HepG2 (cell line): ENCODE results near the gene BMP8A. TPM values are rescaled to one million over a fixed set of nuclear protein-coding genes. Genes with fewer than 3 reads are reported as not detected.
"Not testable (repeated sequence)": the region's sequence is repeated elsewhere in the genome, so short reads cannot be mapped to it uniquely, and the experiment has no call there.

Experiments used
- ATAC-seq: fragments of 200-7000 bp; cut with Tn5 transposase; 3 replicates; pipeline ENCODE4 v1.9.1; 2020; ENCODE audit warnings: mild to moderate bottlenecking, moderate library complexity
- BruUV-seq: library from RNA; stranded (reverse); fragments of 400-500 nt; replicated peaks from 2 replicates; lab custom pipeline; 2021; lab: Mats Ljungman, UMichigan
- CTCF ChIA-PET: fragments of 300-600 bp; formaldehyde crosslinking; extraction: SDS; loops from one replicate; lab custom pipeline; 2021; ENCODE audit warnings: low total read pairs, inconsistent platforms, low intra/inter-chr PET ratio; lab: Yijun Ruan, JAX
- POLR2A ChIA-PET: fragments of 350-600 bp; sonication (Branson Sonifier 250); formaldehyde crosslinking; loops from one replicate; lab custom pipeline; 2020; ENCODE audit warnings: antibody characterized with exemption, inconsistent platforms; lab: Yijun Ruan, JAX
- DNase-seq: peaks from one replicate; pipeline ENCODE4 v3.0.0-alpha.2; 2015; ENCODE audit warnings: low spot score
- FAIRE-seq: peaks from 3 replicates; lab custom pipeline; 2011; peaks lifted over from hg19 to GRCh38; lab: Jason Lieb, UNC
- H2AFZ ChIP-seq: one replicate; pipeline ENCODE4 v1.6.1; 2011; ENCODE audit warnings: low read length, inconsistent platforms
- H3K27ac ChIP-seq: fragments of 300-600 bp; 3 replicates; pipeline ENCODE4 v1.8.0; 2011; ENCODE audit warnings: mixed run types, mild to moderate bottlenecking, mixed read lengths, low read length, inconsistent platforms; ENCODE audit not compliant: insufficient read depth; ENCODE audit errors: extremely low read length
- H3K27me3 ChIP-seq, 2 experiments: fragments of 200-600 bp in 1 of 2; 2 replicates in 1 of 2; 3 replicates in 1 of 2; pipeline versions ENCODE4 v1.6.0 to v1.8.0; 2011; ENCODE audit warnings: low read length in 2 of 2, mild to moderate bottlenecking in 2 of 2, moderate library complexity in 2 of 2, inconsistent platforms in 1 of 2; ENCODE audit not compliant: insufficient read depth in 2 of 2, control insufficient read depth in 1 of 2
- H3K36me3 ChIP-seq, 2 experiments: fragments of 200-600 bp in 1 of 2; replicated peaks in 1 of 2; 2 replicates in 1 of 2; 3 replicates in 1 of 2; pipeline versions ENCODE4 v1.5.1 to v1.8.0; 2011; ENCODE audit warnings: low read length in 2 of 2, inconsistent platforms in 1 of 2; ENCODE audit not compliant: insufficient read depth in 2 of 2, control insufficient read depth in 1 of 2
- H3K4me1 ChIP-seq: 2 replicates; pipeline ENCODE4 v1.5.1; 2012; ENCODE audit warnings: low read length, inconsistent platforms; ENCODE audit not compliant: insufficient read depth
- H3K4me2 ChIP-seq: 2 replicates; pipeline ENCODE4 v1.6.0; 2011; ENCODE audit warnings: low read depth, low read length, inconsistent platforms
- H3K4me3 ChIP-seq, 3 experiments: fragments of 200-600 bp in 1 of 3; sonication (generic), shearing (Covaris generic) in 1 of 3; replicated peaks in 1 of 3; 2 replicates each; pipeline ENCODE4 v1.5.1; 2011 to 2016; ENCODE audit warnings: low read length in 3 of 3, inconsistent platforms in 2 of 3, low read depth in 2 of 3, mild to moderate bottlenecking in 2 of 3, control low read depth in 1 of 3, mixed read lengths in 1 of 3; ENCODE audit not compliant: insufficient read depth in 1 of 3
- H3K79me2 ChIP-seq: one replicate; pipeline ENCODE4 v1.6.1; 2011; ENCODE audit warnings: low read length, inconsistent platforms; ENCODE audit not compliant: insufficient read depth
- H3K9ac ChIP-seq: 2 replicates; pipeline ENCODE4 v1.6.0; 2011; ENCODE audit warnings: mild to moderate bottlenecking, low read depth, low read length, inconsistent platforms; ENCODE audit not compliant: insufficient read depth
- H3K9me3 ChIP-seq: 2 replicates; pipeline ENCODE4 v1.5.1; 2012; ENCODE audit warnings: mild to moderate bottlenecking, low read length
- H4K20me1 ChIP-seq: 2 replicates; pipeline ENCODE4 v1.6.0; 2011; ENCODE audit warnings: inconsistent platforms, mild to moderate bottlenecking, low read length, moderate library complexity; ENCODE audit not compliant: insufficient read depth
- SOX13 ChIP-seq, 3 experiments: fragments of 450-650 bp in 1 of 3; sonication (generic) in 1 of 3; formaldehyde crosslinking in 1 of 3; IDR thresholded peaks in 2 of 3; conservative IDR thresholded peaks in 1 of 3; 2 replicates each; pipeline versions ENCODE4 v1.5.0 to v1.6.1; 2016 to 2020; ENCODE audit warnings: antibody characterized with exemption in 1 of 3, mild to moderate bottlenecking in 1 of 3, missing compliant biosample characterization in 1 of 3, missing genetic modification reagents in 1 of 3, moderate library complexity in 1 of 3
- USF2 ChIP-seq, 2 experiments: sonication (generic) in 1 of 2; formaldehyde crosslinking in 1 of 2; IDR thresholded peaks; 2 replicates each; pipeline versions ENCODE4 v1.5.1 to v1.6.1; 2011 to 2020; ENCODE audit warnings: borderline replicate concordance in 1 of 2, low read depth in 1 of 2, low read length in 1 of 2, mild to moderate bottlenecking in 1 of 2, missing genetic modification reagents in 1 of 2, moderate library complexity in 1 of 2
- ZNF484 ChIP-seq: sonication (generic); formaldehyde crosslinking; IDR thresholded peaks from 2 replicates; pipeline ENCODE4 v1.5.1; 2020; ENCODE audit warnings: mild to moderate bottlenecking, low read depth, missing genetic modification reagents, borderline replicate concordance
- WGBS: methylation state at CpG from one replicate; pipeline ENCODE4 v1.1.6; 2017; ENCODE audit warnings: low lambda C conversion rate; 5-methylcytosine and 5-hydroxymethylcytosine counted together
- in situ Hi-C: cut with HindIII; loops from 2 replicates; pipeline ENCODE4 v1.10.0; 2017; ENCODE audit warnings: low pct_unique_long_range_greater_than_20kb; ENCODE audit not compliant: extremely low pct_ligation_motif_present
- intact Hi-C: fragments of 100-400 bp; cut with micrococcal nuclease; formaldehyde crosslinking; loops from one replicate; pipeline ENCODE4 v1.10.0; 2022; ENCODE audit not compliant: unreplicated experiment
- polyA plus RNA-seq, 8 experiments: library from polyadenylated mRNA; depleted of rRNA in 3 of 8; stranded (reverse) in 7 of 8; unstranded in 1 of 8; fragments of >200 nt; fragmentation: Illumina TruSeq in 4 of 8; extraction: Trizol in 4 of 8; gene quantifications; 2 replicates each; pipeline versions ENCODE4 v1.2.1 to v1.2.3, GENCODE V29; 2011 to 2016; ENCODE audit warnings: low read depth in 4 of 8, missing spikeins in 1 of 8, mixed read lengths in 1 of 8; ENCODE audit not compliant: insufficient read depth in 1 of 8
- total RNA-seq, 5 experiments: library from RNA; depleted of rRNA; stranded (reverse); fragments of >200 nt; fragmentation: Illumina TruSeq; extraction: Trizol; gene quantifications; 2 replicates each; pipeline ENCODE4 v1.2.3, GENCODE V29; 2016; ENCODE audit warnings: low read depth in 1 of 5

The BMP8A gene
- total and polyA plus RNA-seq, 2 of the 13 experiments (the other 11 are each of a cell fraction or from before 2014, with no cell fraction given) = 0.05 TPM; not detected in 1

GRCh38 chr1:39490596-39491145 is 765 bp upstream of the BMP8A start (continued):
- no peak for TF ChIP-seq USF2 (IDR thresholded peaks at IDR 0.05; ENCODE audit: low read depth, low read length)
- no peak for TF ChIP-seq USF2 (CRISPR knock-in tag; IDR thresholded peaks at IDR 0.05; ENCODE audit: borderline replicate concordance)
- TF ChIP-seq SOX13 (IDR thresholded peaks at IDR 0.05) = no peak
- TF ChIP-seq SOX13 (CRISPR knock-in tag; conservative IDR thresholded peaks at IDR 0.05 in 1 of 2, IDR thresholded peaks at IDR 0.05 in 1 of 2) = no peak
- TF ChIP-seq ZNF484 = no peak

- WGBS = 66% methylated on average over 11 of the region's 67 CpGs
- H3K4me3 ChIP-seq, CTCF ChIA-PET: not testable (repeated sequence)
These were observed 944 bp downstream of the BMP8A start for GRCh38 chr1:39492118-39493042.

GRCh38 chr1:39493043-39493810 is 1.8 kb downstream of the BMP8A start:
- POLR2A ChIA-PET, in situ Hi-C loops: not testable (repeated sequence)

More at GRCh38 chr1:39492118-39493042, 944 bp downstream of the BMP8A start:
- H3K36me3 ChIP-seq, H3K9me3 ChIP-seq, H3K27ac ChIP-seq, BruUV-seq, H3K9ac ChIP-seq, FAIRE-seq, intact Hi-C loops, in situ Hi-C loops, H2AFZ ChIP-seq, DNase-seq, H3K79me2 ChIP-seq, H4K20me1 ChIP-seq: not testable (repeated sequence)
- Histone ChIP-seq H3K4me2 (peak overlapping the region; percentile 87; the same call in 1 of the 2 replicates), H3K4me1 (peaks cover 12% of the 10 kb centered on the region; the same call in 1 of the 2 replicates), H3K27me3 (peaks cover 7 to 36% of the 10 kb centered on the region in 2 experiments)
- POLR2A ChIA-PET = interaction anchor here (0.6 kb wide), 1 partner anchor 14 kb away, joined by 3 read pairs; no protein-coding TSS in a partner anchor
- ATAC-seq = peak; percentile 14; the same call in 2 of the 3 replicates

More at GRCh38 chr1:39493043-39493810, 1.8 kb downstream of the BMP8A start:
- 50% methylated on average over 7 of the region's 13 CpGs for WGBS
- H3K27me3 ChIP-seq = peaks cover 7 to 42% of the 10 kb centered on the region in 2 experiments
- H3K79me2 ChIP-seq, H2AFZ ChIP-seq, CTCF ChIA-PET, DNase-seq, H3K4me2 ChIP-seq, H3K4me3 ChIP-seq, H4K20me1 ChIP-seq, FAIRE-seq, ATAC-seq, BruUV-seq, H3K9ac ChIP-seq, intact Hi-C loops, H3K36me3 ChIP-seq, H3K9me3 ChIP-seq, H3K27ac ChIP-seq: not testable (repeated sequence)
- H3K4me1 ChIP-seq = peaks cover 12% of the 10 kb centered on the region; the same call in 1 of the 2 replicates
